GM18517 (cell line): Measurements from ENCODE around the gene PECR.

Source experiments
- ATAC-seq: cut with Tn5 transposase; IDR thresholded peaks from one replicate; pipeline ENCODE4 v1.9.1; 2021; ENCODE audit warnings: mild to moderate bottlenecking, moderate library complexity; ENCODE audit not compliant: unreplicated experiment

The PECR gene

GRCh38 chr2:216081487-216082116 is at the start of gene PECR, which contains the start of gene TMEM169:
PECR (minus strand) TSS chr2:216081809; CDS start chr2:216081741, 68 bp downstream.
TMEM169 (plus strand) TSS chr2:216081919; CDS start chr2:216095964, 14,045 bp downstream.
- ATAC-seq: peak; percentile 85

- ATAC-seq: no peak
These were observed 48.9 kb upstream of the PECR start for GRCh38 chr2:216130346-216130971.

- no peak for ATAC-seq
These were observed 45.3 kb upstream of the PECR start for GRCh38 chr2:216126943-216127342.

- no peak for ATAC-seq
These were observed 39.6 kb upstream of the PECR start for GRCh38 chr2:216121255-216121654.

- no peak for ATAC-seq
These were observed 38.4 kb upstream of the PECR start for GRCh38 chr2:216119986-216120385.

GRCh38 chr2:216119146-216119545 is 37.5 kb upstream of the PECR start:
- ATAC-seq: no peak

GRCh38 chr2:216118474-216118873 is 36.9 kb upstream of the PECR start:
- no peak for ATAC-seq

- ATAC-seq: no peak
These were observed 36.1 kb upstream of the PECR start for GRCh38 chr2:216117561-216118340.

- ATAC-seq: no peak
These were observed 34.8 kb upstream of the PECR start for GRCh38 chr2:216116418-216116817.

GRCh38 chr2:216114714-216115531 is 33.3 kb upstream of the PECR start:
- ATAC-seq: peak; percentile 38

GRCh38 chr2:216114382-216114713 is 32.7 kb upstream of the PECR start:
- no peak for ATAC-seq

- ATAC-seq: peak; percentile 77
These were observed 32.0 kb upstream of the PECR start for GRCh38 chr2:216113572-216113971.

GRCh38 chr2:216112926-216113325 is 31.3 kb upstream of the PECR start:
- ATAC-seq: no peak

- ATAC-seq: no peak
These were observed 29.5 kb upstream of the PECR start for GRCh38 chr2:216111122-216111521.

- ATAC-seq: no peak
These were observed 29.0 kb upstream of the PECR start for GRCh38 chr2:216110620-216111019.

- no peak for ATAC-seq
These were observed 28.5 kb upstream of the PECR start for GRCh38 chr2:216109962-216110614.

- peak; percentile 33 for ATAC-seq
These were observed 27.6 kb upstream of the PECR start, which contains the start of gene XRCC5 for GRCh38 chr2:216108967-216109921. XRCC5 (plus strand) TSS chr2:216109348; CDS start chr2:216109437, 89 bp downstream.

GRCh38 chr2:216108310-216108966 is 26.8 kb upstream of the PECR start:
- ATAC-seq: no peak

GRCh38 chr2:216107760-216108159 is 26.2 kb upstream of the PECR start:
- ATAC-seq: no peak
